PC-3 (cell line): ENCODE measurements around the gene MEF2C. TPM values are rescaled to one million over a fixed set of nuclear protein-coding genes. Genes with fewer than 3 reads are reported as not detected.

ENCODE experiments used
- ATAC-seq: fragments of 200-7000 bp; cut with Tn5 transposase; 2 replicates; pipeline ENCODE4 v1.9.1; 2020; ENCODE audit warnings: mild to moderate bottlenecking, moderate library complexity
- BruUV-seq: library from RNA; stranded (reverse); fragments of 400-500 nt; replicated peaks from 2 replicates; lab custom pipeline; 2021; lab: Mats Ljungman, UMichigan
- CTCF ChIA-PET: fragments of 300-600 bp; sonication (Branson Sonifier 250); formaldehyde crosslinking; loops from one replicate; lab custom pipeline; 2022; ENCODE audit warnings: antibody characterized with exemption; lab: Charles Lee
- POLR2A ChIA-PET: fragments of 300-600 bp; sonication (Branson Sonifier 250); formaldehyde crosslinking; loops from one replicate; lab custom pipeline; 2022; ENCODE audit warnings: antibody characterized with exemption; ENCODE audit not compliant: unreplicated experiment; lab: Charles Lee
- DNase-seq: peaks from one replicate; pipeline ENCODE4 v3.0.0-alpha.2; 2015
- H2AFZ ChIP-seq: fragments of 300-600 bp; sonication (generic); 2 replicates; pipeline ENCODE4 v1.6.0; 2016; ENCODE audit warnings: antibody characterized with exemption, low read length
- H3F3A ChIP-seq: fragments of 300-600 bp; sonication (generic); one replicate; pipeline ENCODE4 v1.6.0; 2017; ENCODE audit warnings: antibody characterized with exemption, low read length, control low read depth, mild to moderate bottlenecking; ENCODE audit not compliant: unreplicated experiment
- H3K27ac ChIP-seq: fragments of 300-600 bp; sonication (generic); 2 replicates; pipeline ENCODE4 v1.5.1; 2016; ENCODE audit warnings: mild to moderate bottlenecking, low read length
- H3K27me3 ChIP-seq: fragments of 300-600 bp; sonication (generic); 2 replicates; pipeline ENCODE4 v1.6.1; 2016; ENCODE audit warnings: low read length, mixed read lengths
- H3K36me3 ChIP-seq: fragments of 300-600 bp; sonication (generic); 2 replicates; pipeline ENCODE4 v1.6.1; 2016; ENCODE audit warnings: low read depth, mixed run types, low read length, mixed read lengths
- H3K4me1 ChIP-seq: fragments of 300-600 bp; sonication (generic); 2 replicates; pipeline ENCODE4 v1.5.1; 2016; ENCODE audit warnings: low read length; ENCODE audit not compliant: insufficient read depth
- H3K4me2 ChIP-seq: fragments of 300-600 bp; sonication (generic); 2 replicates; pipeline ENCODE4 v1.6.0; 2016; ENCODE audit warnings: low read length
- H3K4me3 ChIP-seq: fragments of 300-600 bp; sonication (generic); 2 replicates; pipeline ENCODE4 v1.5.1; 2016; ENCODE audit warnings: mild to moderate bottlenecking, low read length, mixed read lengths
- H3K79me2 ChIP-seq: fragments of 300-600 bp; sonication (generic); 2 replicates; pipeline ENCODE4 v1.6.1; 2017; ENCODE audit warnings: low read length, mixed read lengths
- H3K9ac ChIP-seq: fragments of 300-600 bp; sonication (generic); 2 replicates; pipeline ENCODE4 v1.6.0; 2016; ENCODE audit warnings: mild to moderate bottlenecking, low read length
- H3K9me2 ChIP-seq: fragments of 300-600 bp; sonication (generic); replicated peaks from 2 replicates; pipeline ENCODE4 v1.6.1; 2016; ENCODE audit warnings: mixed run types, low read length, mixed read lengths
- H3K9me3 ChIP-seq: fragments of 300-600 bp; sonication (generic); 2 replicates; pipeline ENCODE4 v1.6.1; 2016; ENCODE audit warnings: low read length, mixed read lengths
- H4K20me1 ChIP-seq: fragments of 300-600 bp; sonication (generic); 2 replicates; pipeline ENCODE4 v1.6.1; 2016; ENCODE audit warnings: low read length, mixed read lengths
- CTCF ChIP-seq: fragments of 300-600 bp; sonication (generic); conservative IDR thresholded peaks from 2 replicates; pipeline ENCODE4 v1.5.1; 2017; ENCODE audit warnings: antibody characterized with exemption, low read depth, mild to moderate bottlenecking, low read length
- EZH2 ChIP-seq: fragments of 300-600 bp; sonication (generic); IDR thresholded peaks from one replicate; pipeline ENCODE4 v1.6.1; 2017; ENCODE audit warnings: antibody characterized with exemption, mild to moderate bottlenecking, low read length; ENCODE audit not compliant: unreplicated experiment
- EZH2phosphoT487 ChIP-seq: fragments of 300-600 bp; sonication (generic); IDR thresholded peaks from 2 replicates; pipeline ENCODE4 v1.6.1; 2018; ENCODE audit warnings: mild to moderate bottlenecking, antibody characterized with exemption, low read length, borderline replicate concordance
- intact Hi-C: fragments of 100-400 bp; cut with micrococcal nuclease; formaldehyde crosslinking; loops from 2 replicates; pipeline ENCODE4 v1.9.0; 2023
- total RNA-seq: library from RNA; depleted of rRNA; stranded (reverse); fragments of >200 nt; gene quantifications from 2 replicates; pipeline ENCODE4 v1.2.3, GENCODE V29; 2014

The MEF2C gene
- total RNA-seq, 1 experiment from 2014 or later, result 8.0 TPM

GRCh38 chr5:88758184-88758583, 124.8 kb downstream of the MEF2C start:
- H3K9me3 ChIP-seq, result no peaks in the 10 kb centered on the region
- intact Hi-C loops, result no loop called here
- H4K20me1 ChIP-seq, result no peaks in the 10 kb centered on the region
- no peaks in the 10 kb centered on the region for H3K27me3 ChIP-seq
- BruUV-seq, result no TSS peak
- ChIA-PET CTCF (no interaction called here), POLR2A (no interaction called here)
- no peaks in the 10 kb centered on the region for H3K36me3 ChIP-seq
- H3K27ac ChIP-seq, result no peak overlapping the region
- ATAC-seq (no peak), DNase-seq (no peak)
- no peaks in the 10 kb centered on the region for H3F3A ChIP-seq
- no peak for TF ChIP-seq EZH2phosphoT487
- TF ChIP-seq CTCF, result no peak
- no peak for TF ChIP-seq EZH2
- no peaks in the 10 kb centered on the region for H3K9me2 ChIP-seq
- H3K4me2 ChIP-seq, result no peak overlapping the region
- no peaks in the 10 kb centered on the region for H3K79me2 ChIP-seq
- H2AFZ ChIP-seq, result no peak overlapping the region
- H3K9ac ChIP-seq, result no peak overlapping the region
- peaks cover 16% of the 10 kb centered on the region for H3K4me1 ChIP-seq
- no peak overlapping the region for H3K4me3 ChIP-seq

GRCh38 chr5:88756953-88757352, 126.0 kb downstream of the MEF2C start:
- H3K79me2 ChIP-seq, result no peaks in the 10 kb centered on the region
- BruUV-seq, result no TSS peak
- no peak overlapping the region for H3K9ac ChIP-seq
- TF ChIP-seq EZH2, result no peak
- TF ChIP-seq CTCF, result no peak
- no peak for TF ChIP-seq EZH2phosphoT487
- H3K4me2 ChIP-seq, result no peak overlapping the region
- ChIA-PET POLR2A (no interaction called here), CTCF (no interaction called here)
- intact Hi-C loops, result no loop called here
- no peaks in the 10 kb centered on the region for H3K36me3 ChIP-seq
- no peak overlapping the region for H3K4me3 ChIP-seq
- H3K9me2 ChIP-seq, result no peaks in the 10 kb centered on the region
- peaks cover 16% of the 10 kb centered on the region for H3K4me1 ChIP-seq
- H3K27me3 ChIP-seq, result no peaks in the 10 kb centered on the region
- no peak overlapping the region for H2AFZ ChIP-seq
- no peaks in the 10 kb centered on the region for H3F3A ChIP-seq
- ATAC-seq (no peak), DNase-seq (no peak)
- H3K9me3 ChIP-seq, result no peaks in the 10 kb centered on the region
- H3K27ac ChIP-seq, result no peak overlapping the region
- H4K20me1 ChIP-seq, result no peaks in the 10 kb centered on the region

GRCh38 chr5:88748666-88749065, 134.3 kb downstream of the MEF2C start:
- no TSS peak for BruUV-seq
- Histone ChIP-seq H3K4me3 (no peak overlapping the region), H3K4me1 (peaks cover 5% of the 10 kb centered on the region), H3K27ac (no peak overlapping the region), H3K4me2 (no peak overlapping the region), H3K27me3 (no peaks in the 10 kb centered on the region), H3K9ac (no peak overlapping the region), H2AFZ (no peak overlapping the region), H3K79me2 (no peaks in the 10 kb centered on the region), H3F3A (no peaks in the 10 kb centered on the region), H3K36me3 (no peaks in the 10 kb centered on the region), H4K20me1 (no peaks in the 10 kb centered on the region), H3K9me3 (no peaks in the 10 kb centered on the region), H3K9me2 (no peaks in the 10 kb centered on the region)
- ATAC-seq (no peak), DNase-seq (no peak)
- TF ChIP-seq EZH2phosphoT487 (no peak), CTCF (no peak), EZH2 (no peak)
- ChIA-PET CTCF (no interaction called here), POLR2A (no interaction called here)
- intact Hi-C loops, result no loop called here
